ENCODE results near the gene HSPG2.

GRCh38 chr1:21911205-21912001, 25.7 kb downstream of the HSPG2 start:
- no peak for TF ChIP-seq POLR2AphosphoS5 (IDR thresholded peaks at IDR 0.05; ENCODE audit: low read depth, low read length)
- TF ChIP-seq POLR2A (IDR thresholded peaks at IDR 0.05; ENCODE audit: low read depth, low read length) = no peak

All from GM12891 (cell line).